ENCODE data around the gene CACNA2D1. TPM values are rescaled to one million over a fixed set of nuclear protein-coding genes. Genes with fewer than 3 reads are reported as not detected.

CACNA2D1 gene
- 100 to 1,000 TPM in 1 of 4 donors, 10 to 100 TPM in 3; 59.7 to 115 (median 87.4) TPM for total RNA-seq
- 1 to 10 TPM in 2 of 3 donors, under 1 TPM in 1; 0.23 to 4.4 (median 3.0) TPM for polyA plus RNA-seq

DNA sequence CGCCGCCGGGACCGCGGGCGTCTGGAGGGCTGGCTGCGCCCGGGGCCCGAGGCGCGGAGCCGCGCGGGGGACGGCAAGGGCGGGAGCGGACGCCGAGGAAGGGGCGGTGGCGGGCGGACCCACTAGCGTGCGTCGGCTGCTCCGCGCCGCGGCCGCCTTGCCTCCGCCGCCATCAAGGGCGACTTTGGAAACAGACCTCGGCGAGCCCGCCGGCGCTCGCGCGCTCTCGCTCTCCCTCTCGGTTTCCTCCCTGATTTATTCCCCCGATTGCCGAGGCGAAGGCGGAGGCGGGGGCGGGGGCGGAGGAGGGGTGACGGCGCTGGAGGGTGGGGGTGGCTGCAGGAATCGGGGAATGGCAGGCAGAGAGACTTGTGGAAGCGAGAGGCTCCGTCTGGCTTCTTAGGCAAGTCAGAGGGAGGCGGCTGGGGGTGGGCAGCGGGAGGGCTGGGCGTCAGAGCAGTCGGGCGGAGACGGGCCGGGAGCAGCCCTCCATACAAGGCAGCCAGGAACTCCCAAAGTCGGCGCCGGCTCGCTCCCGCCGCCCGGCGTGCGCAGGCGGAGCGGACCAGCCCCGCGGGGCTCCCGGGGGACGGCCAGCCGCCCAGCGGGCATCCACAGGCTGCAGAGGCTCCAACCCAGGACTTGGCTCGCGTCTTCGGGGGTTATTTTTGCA lies at the start of gene CACNA2D1:
TSS of gene CACNA2D1 (minus strand) at position 231 of the 673 bp plus-strand sequence.
- H3K27ac ChIP-seq, result peak within 1 kb of the TSS; percentile 95 to 98 (median 96)
- peak within 1 kb of the TSS; percentile 72 to 94 (median 88) for H3K4me3 ChIP-seq
- H3K36me3 ChIP-seq, result no peaks in the 10 kb centered on the region
- DNase-seq, result peak; percentile 96
- intact Hi-C loops (cut with DNase I), result loop anchor here (2.0 to 10.0 kb wide), 3 partner anchors 129 to 396 kb away; no protein-coding TSS in a partner anchor
- TF ChIP-seq, protein P1, sequence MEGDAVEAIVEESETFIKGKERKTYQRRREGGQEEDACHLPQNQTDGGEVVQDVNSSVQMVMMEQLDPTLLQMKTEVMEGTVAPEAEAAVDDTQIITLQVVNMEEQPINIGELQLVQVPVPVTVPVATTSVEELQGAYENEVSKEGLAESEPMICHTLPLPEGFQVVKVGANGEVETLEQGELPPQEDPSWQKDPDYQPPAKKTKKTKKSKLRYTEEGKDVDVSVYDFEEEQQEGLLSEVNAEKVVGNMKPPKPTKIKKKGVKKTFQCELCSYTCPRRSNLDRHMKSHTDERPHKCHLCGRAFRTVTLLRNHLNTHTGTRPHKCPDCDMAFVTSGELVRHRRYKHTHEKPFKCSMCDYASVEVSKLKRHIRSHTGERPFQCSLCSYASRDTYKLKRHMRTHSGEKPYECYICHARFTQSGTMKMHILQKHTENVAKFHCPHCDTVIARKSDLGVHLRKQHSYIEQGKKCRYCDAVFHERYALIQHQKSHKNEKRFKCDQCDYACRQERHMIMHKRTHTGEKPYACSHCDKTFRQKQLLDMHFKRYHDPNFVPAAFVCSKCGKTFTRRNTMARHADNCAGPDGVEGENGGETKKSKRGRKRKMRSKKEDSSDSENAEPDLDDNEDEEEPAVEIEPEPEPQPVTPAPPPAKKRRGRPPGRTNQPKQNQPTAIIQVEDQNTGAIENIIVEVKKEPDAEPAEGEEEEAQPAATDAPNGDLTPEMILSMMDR (IDR thresholded peaks at IDR 0.05), result peak in 1 of 4 experiments; percentile 44
- TF ChIP-seq POLR2AphosphoS5 (IDR thresholded peaks at IDR 0.05) (peak; percentile 57 to 74 (median 66)), POLR2A (IDR thresholded peaks at IDR 0.05) (no peak), EP300 (IDR thresholded peaks at IDR 0.05) (no peak)
- peaks cover 0 to 35% (median 14%) of the 10 kb centered on the region in 4 donors for H3K4me1 ChIP-seq
- H3K9me3 ChIP-seq, result no peaks in the 10 kb centered on the region
- 1% methylated on average over 82 of the region's 82 CpGs for WGBS, 2 donors
- H3K27me3 ChIP-seq, result no peaks in the 10 kb centered on the region

GRCh38 chr7:82481499-82482097 lies 38.0 kb upstream of the CACNA2D1 start:
- H3K27ac ChIP-seq, result no peak overlapping the region
- no peak for TF ChIP-seq EP300 (IDR thresholded peaks at IDR 0.05)
- TF ChIP-seq, protein P1 (IDR thresholded peaks at IDR 0.05), result peak in 3 of 4 experiments; percentile 46 to 79 (median 71)
- intact Hi-C loops (cut with DNase I), result loop anchor here (5.0 kb wide), 2 partner anchors 244 to 439 kb away; no protein-coding TSS in a partner anchor
- peaks cover 0 to 9% (median 3%) of the 10 kb centered on the region in 4 donors for H3K4me1 ChIP-seq
- H3K27me3 ChIP-seq, result no peaks in the 10 kb centered on the region
- no peaks in the 10 kb centered on the region for H3K36me3 ChIP-seq
- H3K4me3 ChIP-seq, result no peak overlapping the region
- no peak for DNase-seq
- WGBS, 2 donors, result 79 to 88% methylated on average over 3 of the region's 3 CpGs
- peaks cover 0 to 1% (median 0%) of the 10 kb centered on the region in 4 donors for H3K9me3 ChIP-seq

GRCh38 chr7:82477733-82478515 lies 34.3 kb upstream of the CACNA2D1 start:
- no peak for DNase-seq
- no peak overlapping the region for H3K4me3 ChIP-seq
- H3K27ac ChIP-seq, result no peak overlapping the region
- no peaks in the 10 kb centered on the region for H3K27me3 ChIP-seq
- H3K4me1 ChIP-seq, result peaks cover 0 to 9% (median 3%) of the 10 kb centered on the region in 4 donors
- TF ChIP-seq, protein P1 (IDR thresholded peaks at IDR 0.05), result no peak
- TF ChIP-seq POLR2AphosphoS5 (IDR thresholded peaks at IDR 0.05) (no peak), EP300 (IDR thresholded peaks at IDR 0.05) (no peak), POLR2A (IDR thresholded peaks at IDR 0.05) (no peak)
- WGBS, 2 donors, result 15 to 56% methylated on average over 2 of the region's 2 CpGs
- intact Hi-C loops (cut with DNase I), result no loop called here
- H3K9me3 ChIP-seq, result no peaks in the 10 kb centered on the region
- no peaks in the 10 kb centered on the region for H3K36me3 ChIP-seq

- DNase-seq, result no peak
- Histone ChIP-seq H3K36me3 (no peaks in the 10 kb centered on the region), H3K4me3 (no peak overlapping the region), H3K4me1 (peaks cover 0 to 7% (median 3%) of the 10 kb centered on the region in 4 donors), H3K27me3 (no peaks in the 10 kb centered on the region), H3K27ac (no peak overlapping the region), H3K9me3 (no peaks in the 10 kb centered on the region)
- intact Hi-C loops (cut with DNase I), result no loop called here
- TF ChIP-seq EP300 (IDR thresholded peaks at IDR 0.05) (no peak), POLR2A (IDR thresholded peaks at IDR 0.05) (no peak), POLR2AphosphoS5 (IDR thresholded peaks at IDR 0.05) (no peak)
- TF ChIP-seq, protein P1 (IDR thresholded peaks at IDR 0.05), result no peak
- 89 to 95% methylated on average over 9 of the region's 9 CpGs for WGBS, 2 donors
Observed at GRCh38 chr7:82472966-82473365, 29.4 kb upstream of the CACNA2D1 start.
